Endothelial cell of umbilical vein (primary cell): Measurements from ENCODE around the gene LMAN1L. TPM values are rescaled to one million over a fixed set of nuclear protein-coding genes. Genes with fewer than 3 reads are reported as not detected.

ENCODE experiments used
- BruUV-seq: library from RNA; stranded (reverse); fragments of 400-500 nt; replicated peaks from 2 replicates; lab custom pipeline; 2021; lab: Mats Ljungman, UMichigan
- CTCF ChIA-PET: fragments of 300-600, 350-600 bp; sonication (Branson Sonifier 250); formaldehyde crosslinking; loops from one replicate; lab custom pipeline; 2021; ENCODE audit warnings: antibody characterized with exemption, inconsistent platforms; lab: Charles Lee
- POLR2A ChIA-PET: fragments of 300-600, 350-600 bp; sonication (Branson Sonifier 250); formaldehyde crosslinking; loops from one replicate; lab custom pipeline; 2021; ENCODE audit warnings: antibody characterized with exemption, inconsistent platforms; lab: Charles Lee
- DNase-seq: peaks from one replicate; pipeline ENCODE4 v3.0.0-alpha.2; 2011; ENCODE audit warnings: low read depth, low spot score
- FAIRE-seq: peaks from 2 replicates; lab custom pipeline; 2011; peaks lifted over from hg19 to GRCh38; lab: Jason Lieb, UNC
- H2AFZ ChIP-seq: 2 replicates; pipeline ENCODE4 v1.6.0; 2012; ENCODE audit warnings: low read depth, low read length, control low read depth, inconsistent platforms
- H3K27ac ChIP-seq: 2 replicates; pipeline ENCODE4 v1.5.1; 2011; ENCODE audit warnings: low read depth, mild to moderate bottlenecking, control low read depth, low read length, moderate library complexity; ENCODE audit not compliant: insufficient read depth
- H3K27me3 ChIP-seq, 2 experiments: 2 replicates each; pipeline versions ENCODE4 v1.6.0 to v1.6.1; 2011; ENCODE audit warnings: low read length in 2 of 2, mixed read lengths in 1 of 2; ENCODE audit not compliant: control insufficient read depth in 2 of 2, insufficient read depth in 2 of 2
- H3K36me3 ChIP-seq, 2 experiments: 2 replicates in 1 of 2; 3 replicates in 1 of 2; pipeline ENCODE4 v1.5.1; 2011; ENCODE audit warnings: low read length in 2 of 2, mild to moderate bottlenecking in 1 of 2, moderate library complexity in 1 of 2; ENCODE audit not compliant: control insufficient read depth in 2 of 2, insufficient read depth in 2 of 2; ENCODE audit errors: extremely low read depth in 1 of 2
- H3K4me1 ChIP-seq: 3 replicates; pipeline ENCODE4 v1.5.1; 2011; ENCODE audit warnings: mild to moderate bottlenecking, low read length; ENCODE audit not compliant: control insufficient read depth, insufficient read depth; ENCODE audit errors: extremely low read depth
- H3K4me2 ChIP-seq: 2 replicates; pipeline ENCODE4 v1.6.1; 2011; ENCODE audit warnings: low read length, control low read depth, mixed read lengths; ENCODE audit not compliant: insufficient read depth
- H3K4me3 ChIP-seq, 3 experiments: fragments of 200-600 bp in 1 of 3; sonication (generic), shearing (Covaris generic) in 1 of 3; replicated peaks in 1 of 3; 2 replicates each; pipeline ENCODE4 v1.5.1; 2011 to 2016; ENCODE audit warnings: control low read depth in 3 of 3, low read length in 3 of 3, mild to moderate bottlenecking in 2 of 3, inconsistent platforms in 1 of 3, low read depth in 1 of 3, moderate library complexity in 1 of 3; ENCODE audit not compliant: insufficient read depth in 1 of 3
- H3K79me2 ChIP-seq: 2 replicates; pipeline ENCODE4 v1.6.0; 2012; ENCODE audit warnings: low read length, inconsistent platforms; ENCODE audit not compliant: control insufficient read depth, insufficient read depth
- H3K9ac ChIP-seq: replicated peaks from 2 replicates; pipeline ENCODE3; 2011; ENCODE audit warnings: low read length, control low read depth; ENCODE audit not compliant: insufficient read depth; ENCODE audit errors: extremely low read depth
- H3K9me1 ChIP-seq: replicated peaks from 3 replicates; pipeline ENCODE4 v1.6.0; 2011; ENCODE audit warnings: mild to moderate bottlenecking, low read length; ENCODE audit not compliant: control insufficient read depth, insufficient read depth; ENCODE audit errors: extremely low read depth
- H3K9me3 ChIP-seq: replicated peaks from 2 replicates; pipeline ENCODE4 v1.5.1; 2012; ENCODE audit warnings: low read length, inconsistent platforms; ENCODE audit not compliant: control insufficient read depth, insufficient read depth
- H4K20me1 ChIP-seq: replicated peaks from 2 replicates; pipeline ENCODE3; 2011; ENCODE audit warnings: mild to moderate bottlenecking, low read length; ENCODE audit not compliant: control insufficient read depth, insufficient read depth; ENCODE audit errors: extremely low read depth
- CTCF ChIP-seq, 2 donors: IDR thresholded peaks; 1 replicate in 1 of 2; 2 replicates in 1 of 2; pipeline ENCODE4 v1.5.1; 2011; ENCODE audit warnings: low read length in 2 of 2, mild to moderate bottlenecking in 2 of 2, moderate library complexity in 2 of 2, control low read depth in 1 of 2, inconsistent platforms in 1 of 2, low read depth in 1 of 2; ENCODE audit not compliant: insufficient read depth in 1 of 2; ENCODE audit errors: extremely low read depth in 1 of 2
- EZH2 ChIP-seq: IDR thresholded peaks from 2 replicates; pipeline ENCODE4 v1.6.1; 2012; ENCODE audit warnings: borderline replicate concordance, low read depth, mild to moderate bottlenecking, moderate library complexity, low read length, inconsistent platforms; ENCODE audit not compliant: severe bottlenecking
- FOS ChIP-seq: IDR thresholded peaks from 2 replicates; pipeline ENCODE4 v1.6.1; 2011; ENCODE audit warnings: mild to moderate bottlenecking, low read length, moderate library complexity, borderline replicate concordance; ENCODE audit not compliant: insufficient read depth
- GATA2 ChIP-seq: IDR thresholded peaks from 2 replicates; pipeline ENCODE4 v1.7.0; 2011; ENCODE audit warnings: low read depth, mild to moderate bottlenecking, moderate library complexity, mixed read lengths, low read length; ENCODE audit not compliant: insufficient read length, insufficient read depth
- JUN ChIP-seq: IDR thresholded peaks from 2 replicates; pipeline ENCODE4 v1.6.1; 2011; ENCODE audit warnings: borderline replicate concordance, low read depth; ENCODE audit not compliant: insufficient read length, insufficient read depth
- MAX ChIP-seq: IDR thresholded peaks from 2 replicates; pipeline ENCODE4 v1.6.1; 2011; ENCODE audit not compliant: insufficient read depth, insufficient read length
- MYC ChIP-seq: IDR thresholded peaks from one replicate; pipeline ENCODE4 v1.6.1; 2011; ENCODE audit warnings: mild to moderate bottlenecking, low read depth, low read length
- POLR2A ChIP-seq: IDR thresholded peaks from 2 replicates; pipeline ENCODE4 v1.6.1; 2012; ENCODE audit warnings: low read depth, mild to moderate bottlenecking, control low read depth, low read length
- POLR2AphosphoS5 ChIP-seq: IDR thresholded peaks from 2 replicates; pipeline ENCODE4 v1.6.1; 2012; ENCODE audit warnings: low read depth, mild to moderate bottlenecking, control low read depth, low read length, moderate library complexity; ENCODE audit not compliant: insufficient read depth
- dilution Hi-C: fragments of 300-500 bp; cut with MboI; formaldehyde crosslinking; loops from one replicate; pipeline ENCODE4 v1.15.0; 2019; ENCODE audit warnings: low sequenced_read_pairs; ENCODE audit not compliant: extremely low pct_ligation_motif_present
- intact Hi-C: fragments of 100-400 bp; cut with micrococcal nuclease; formaldehyde crosslinking; loops from one replicate; pipeline ENCODE4 v1.10.0; 2022
- polyA plus RNA-seq, 4 experiments: library from polyadenylated mRNA; depleted of rRNA in 3 of 4; stranded (reverse) in 3 of 4; unstranded in 1 of 4; fragments of >200 nt; gene quantifications; 2 replicates each; pipeline versions ENCODE4 v1.2.1 to v1.2.3, GENCODE V29; 2011 to 2012; ENCODE audit warnings: missing spikeins in 1 of 4
- total RNA-seq: library from RNA; stranded (reverse); gene quantifications from 2 replicates; pipeline ENCODE4 v1.2.3, GENCODE V29; 2021

Gene LMAN1L
- total and polyA plus RNA-seq, 2 donors (not counting 3 experiments of a cell fraction or from before 2014, with no cell fraction given): not detected

GRCh38 chr15:74829991-74830390, 17.4 kb downstream of the LMAN1L start:
- BruUV-seq: no TSS peak
- ChIA-PET POLR2A (no interaction called here), CTCF (interaction anchor here (0.6 to 2.8 kb wide), 7 partner anchors 11 to 122 kb away, joined by 3 to 14 read pairs (median 3); partner anchors contain the start of gene CSK)
- Histone ChIP-seq H3K9ac (no peak overlapping the region), H3K36me3 (no peaks in the 10 kb centered on the region), H4K20me1 (no peaks in the 10 kb centered on the region), H3K27me3 (peaks cover 14 to 17% of the 10 kb centered on the region in 2 experiments), H3K9me1 (no peaks in the 10 kb centered on the region), H2AFZ (no peak overlapping the region), H3K4me3 (no peak overlapping the region), H3K79me2 (no peaks in the 10 kb centered on the region), H3K9me3 (no peaks in the 10 kb centered on the region), H3K27ac (no peak overlapping the region), H3K4me2 (no peak overlapping the region), H3K4me1 (no peaks in the 10 kb centered on the region)
- dilution Hi-C loops (no loop called here), intact Hi-C loops (no loop called here)
- FAIRE-seq (no peak), DNase-seq (no peak)
- TF ChIP-seq MYC: no peak
- TF ChIP-seq GATA2: no peak
- no peak for TF ChIP-seq POLR2AphosphoS5
- TF ChIP-seq JUN: no peak
- TF ChIP-seq EZH2: no peak
- TF ChIP-seq FOS: no peak
- TF ChIP-seq MAX: no peak
- no peak for TF ChIP-seq POLR2A
- TF ChIP-seq CTCF (IDR thresholded peaks at IDR 0.05; ENCODE audit: extremely low read depth in 1 of 2, insufficient read depth in 1 of 2, low read depth in 1 of 2, low read length in 2 of 2): no peak
